Measurements from ENCODE around the gene AOPEP.
"Not testable (repeated sequence)": the region's sequence is repeated elsewhere in the genome, so short reads cannot be mapped to it uniquely, and the experiment has no call there.

Gene AOPEP

GRCh38 chr9:94870793-94871558 lies 144.5 kb downstream of the AOPEP start:
- peak; percentile 60 for DNase-seq (ENCODE audit: low spot score)

DNA sequence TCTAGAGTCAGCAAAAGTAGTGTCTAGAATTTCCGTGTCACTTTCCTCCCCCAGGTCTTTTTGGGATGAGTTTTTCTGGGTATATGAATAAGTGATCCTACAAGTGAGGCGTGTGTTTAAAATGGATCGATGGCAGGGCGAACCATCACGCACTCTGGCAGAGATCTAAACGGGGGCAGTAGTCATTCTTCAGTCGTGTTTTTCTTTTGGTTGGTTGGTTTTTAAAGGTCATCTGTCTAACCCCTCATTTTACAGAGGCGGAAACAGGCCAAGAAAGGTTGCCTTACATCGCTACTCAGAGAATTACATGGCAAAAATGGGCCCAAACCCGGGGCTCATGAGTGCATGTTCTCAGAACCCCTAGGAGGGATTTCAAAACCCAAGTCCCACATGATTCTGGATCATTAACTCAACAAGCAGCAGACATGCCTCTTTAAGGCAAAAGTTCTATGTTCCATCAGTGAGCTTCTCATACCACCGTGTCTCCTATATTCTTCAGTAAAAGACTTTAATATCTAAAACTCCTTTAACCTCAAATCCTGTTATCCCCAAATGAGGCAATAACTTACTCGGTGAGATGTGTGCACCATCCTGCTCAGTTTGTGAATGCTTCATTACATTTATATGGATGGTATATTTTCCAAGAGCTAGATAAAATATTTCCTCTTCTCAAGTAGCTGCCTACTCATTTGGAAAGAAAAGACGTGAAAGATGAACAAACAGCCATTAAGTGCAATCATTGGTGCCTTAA lies 145.8 kb downstream of the AOPEP start:
- DNase-seq (ENCODE audit: low spot score), result peak; percentile 26

DNA sequence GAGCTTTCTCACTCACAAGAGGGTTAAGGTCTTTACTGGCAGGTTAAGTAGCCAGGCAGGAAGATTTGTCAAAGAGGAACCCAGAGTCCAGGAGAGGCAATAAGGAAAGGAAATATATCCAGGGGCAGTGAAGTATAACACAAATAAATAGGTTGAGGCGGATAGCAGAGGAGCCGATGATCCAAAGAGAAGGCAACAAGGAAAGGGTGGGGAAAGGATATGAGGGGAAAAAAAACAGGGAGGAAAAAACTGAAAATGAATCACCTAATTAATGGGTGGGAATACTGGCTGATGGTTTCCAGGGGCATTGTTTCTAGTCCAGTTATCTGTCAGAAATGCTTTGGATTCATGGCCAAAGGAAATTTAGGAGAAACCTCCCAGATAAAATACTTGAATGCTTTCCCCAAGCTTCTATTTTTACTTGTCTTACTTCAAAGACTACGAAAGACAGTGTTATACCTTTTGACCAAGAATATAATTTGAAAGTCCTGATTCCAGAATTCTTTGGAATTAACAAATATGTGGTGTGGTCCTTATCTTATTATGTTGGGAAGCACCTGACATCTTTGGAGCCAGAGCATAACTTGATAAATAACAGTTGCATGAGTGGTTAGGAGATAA lies 146.5 kb downstream of the AOPEP start:
- peak; percentile 69 for DNase-seq (ENCODE audit: low spot score)

DNA sequence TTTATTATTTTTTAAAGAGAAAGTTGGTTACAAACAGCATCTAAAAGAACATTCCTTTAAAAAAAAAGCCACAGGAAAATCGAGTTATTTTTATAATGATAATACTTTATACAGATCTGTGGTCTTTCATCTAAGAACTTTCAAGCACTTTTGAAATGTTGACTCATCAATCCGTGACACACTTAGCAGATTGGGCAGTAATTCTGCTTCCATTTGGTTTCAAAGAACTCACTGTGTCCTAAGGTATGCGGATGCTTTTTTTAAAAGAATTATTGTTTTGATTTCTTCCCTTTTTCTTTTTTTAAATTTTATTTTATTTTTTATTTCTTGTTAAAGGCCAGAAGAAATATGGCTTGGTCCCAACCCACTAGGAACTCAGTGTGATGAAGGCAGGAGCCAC lies 147.8 kb downstream of the AOPEP start:
- DNase-seq (ENCODE audit: low spot score), result peak; percentile 40

DNA sequence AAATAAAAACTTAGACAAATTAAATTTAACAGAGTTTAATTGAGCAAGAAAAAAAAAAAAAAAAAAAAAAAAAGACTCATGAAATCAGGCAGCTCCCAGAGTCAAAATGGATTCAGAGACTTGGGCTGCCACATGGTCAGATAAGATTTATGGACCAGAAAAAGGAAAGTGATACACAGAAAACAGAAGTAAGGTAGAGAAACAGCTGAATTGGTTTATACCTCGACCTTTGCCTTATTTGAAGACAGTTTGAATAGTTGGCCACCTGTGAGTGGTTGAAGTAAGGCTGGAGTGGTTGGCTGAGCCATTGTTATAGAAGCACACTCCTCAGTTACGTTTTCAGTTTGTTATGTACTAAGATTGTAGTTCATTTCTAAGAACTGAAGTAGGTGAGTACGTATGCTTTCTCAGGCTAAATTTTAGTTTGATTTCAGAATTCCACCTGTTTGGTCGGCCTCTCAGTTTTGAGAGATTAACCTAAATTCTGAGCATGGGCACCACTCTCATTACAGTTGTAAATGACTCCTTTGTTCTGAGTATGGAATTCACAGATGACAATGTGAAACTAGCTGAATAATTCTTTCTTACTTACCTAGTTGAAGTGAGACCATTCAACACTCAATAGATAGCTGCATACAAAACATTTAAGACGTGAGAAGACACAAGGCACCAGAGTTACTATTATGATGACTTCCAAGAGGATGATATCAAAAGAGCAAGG lies 149.0 kb downstream of the AOPEP start:
- DNase-seq (ENCODE audit: low spot score), result no peak

- not testable (repeated sequence) for DNase-seq (ENCODE audit: low spot score)
Observed at GRCh38 chr9:94878804-94879203, 152.3 kb downstream of the AOPEP start.

GRCh38 chr9:94879230-94879629 lies 152.7 kb downstream of the AOPEP start:
- DNase-seq (ENCODE audit: low spot score), result no peak

GRCh38 chr9:94881023-94881422 lies 154.5 kb downstream of the AOPEP start:
- no peak for DNase-seq (ENCODE audit: low spot score)

GRCh38 chr9:94881454-94881853 lies 155.0 kb downstream of the AOPEP start:
- no peak for DNase-seq (ENCODE audit: low spot score)

GRCh38 chr9:94881940-94882339 lies 155.4 kb downstream of the AOPEP start:
- no peak for DNase-seq (ENCODE audit: low spot score)

GRCh38 chr9:94882966-94883641 lies 156.6 kb downstream of the AOPEP start:
- DNase-seq (ENCODE audit: low spot score), result no peak

DNA sequence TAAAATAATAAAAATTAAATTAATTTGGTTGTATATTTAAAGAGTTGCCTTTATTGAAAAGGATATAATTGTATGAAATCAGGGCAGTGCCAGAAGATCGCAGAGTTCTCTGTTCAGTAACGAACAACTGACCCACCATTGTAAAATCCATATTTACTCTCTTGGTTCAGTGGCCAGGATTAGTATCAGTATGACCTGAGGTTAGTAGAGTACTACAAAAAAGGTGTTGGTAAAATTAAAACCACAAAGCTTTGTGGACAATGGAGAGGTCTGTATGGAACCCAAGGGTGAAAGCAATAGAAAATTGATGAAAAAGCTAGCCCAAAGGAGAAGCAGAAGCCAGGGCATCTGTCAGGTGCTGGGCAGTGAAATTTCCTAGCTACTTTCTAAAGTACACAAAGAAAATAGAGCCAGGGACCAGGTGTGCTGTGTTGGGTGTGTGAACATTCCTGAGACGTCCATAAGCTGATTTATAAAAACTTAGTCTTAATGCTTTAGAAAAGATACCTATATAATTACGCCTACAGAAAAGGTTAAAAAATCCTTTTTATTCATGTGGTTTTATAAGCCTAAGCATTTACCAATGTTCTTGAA lies 159.5 kb downstream of the AOPEP start:
- DNase-seq (ENCODE audit: low spot score), result no peak

GRCh38 chr9:94887721-94888120 lies 161.2 kb downstream of the AOPEP start:
- DNase-seq (ENCODE audit: low spot score), result no peak

DNA sequence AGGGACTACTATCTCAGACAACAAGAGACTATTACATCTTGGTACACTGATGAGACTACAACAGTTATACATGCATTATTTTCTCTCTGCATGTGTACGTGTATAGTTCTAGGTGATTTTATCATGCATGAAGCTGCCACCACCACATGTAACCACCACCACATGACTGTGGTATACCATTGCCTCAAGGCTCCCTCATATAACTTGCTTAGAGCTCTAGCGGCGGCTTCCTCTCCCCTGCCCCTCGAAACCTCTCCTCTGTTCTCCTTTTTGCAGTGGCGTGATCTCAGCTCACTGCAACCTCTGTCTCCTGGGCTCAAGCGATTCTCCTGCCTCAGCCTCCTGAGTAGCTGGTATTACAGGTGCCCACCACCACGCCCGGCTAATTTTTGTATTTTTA lies 162.3 kb downstream of the AOPEP start:
- no peak for DNase-seq (ENCODE audit: low spot score)

DNA sequence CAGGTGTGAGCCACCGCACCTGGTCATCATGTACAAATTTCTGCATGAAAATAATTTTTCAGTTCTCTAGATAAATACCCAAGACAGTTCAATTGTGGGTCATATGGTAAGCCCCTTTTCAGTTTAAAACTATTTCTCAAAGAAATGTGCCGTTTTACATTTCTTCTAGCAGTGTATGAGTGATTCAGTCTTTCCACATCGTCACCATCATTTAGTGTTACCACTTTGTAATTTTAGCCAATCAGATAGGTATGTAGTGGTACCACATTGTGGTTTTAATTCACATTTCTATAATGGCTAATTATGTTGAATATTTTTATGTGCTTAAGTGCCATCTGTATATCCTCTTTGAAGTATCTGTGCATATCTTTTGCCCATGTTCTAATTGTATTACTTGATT lies 163.1 kb downstream of the AOPEP start:
- no peak for DNase-seq (ENCODE audit: low spot score)

DNA sequence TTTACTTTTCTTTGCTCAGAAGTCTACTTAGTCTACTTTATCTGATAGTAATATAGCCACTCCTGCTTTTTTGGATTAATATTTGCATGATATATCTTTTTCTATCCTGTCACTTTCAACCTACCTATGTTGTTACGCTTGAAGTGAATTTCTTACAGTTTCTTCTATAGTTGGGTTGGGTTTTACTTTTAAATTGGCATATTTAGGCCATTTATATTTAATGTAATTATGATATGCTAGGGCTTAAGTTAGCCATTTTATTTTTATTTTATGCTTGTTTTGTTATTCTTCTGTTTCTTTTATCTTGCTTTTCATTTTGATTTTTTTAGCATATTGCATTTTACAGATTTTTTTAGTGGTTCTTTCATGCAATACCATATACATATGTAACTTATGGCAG lies 164.7 kb downstream of the AOPEP start:
- no peak for DNase-seq (ENCODE audit: low spot score)

GRCh38 chr9:94892675-94893074 lies 166.2 kb downstream of the AOPEP start:
- DNase-seq (ENCODE audit: low spot score), result no peak

DNA sequence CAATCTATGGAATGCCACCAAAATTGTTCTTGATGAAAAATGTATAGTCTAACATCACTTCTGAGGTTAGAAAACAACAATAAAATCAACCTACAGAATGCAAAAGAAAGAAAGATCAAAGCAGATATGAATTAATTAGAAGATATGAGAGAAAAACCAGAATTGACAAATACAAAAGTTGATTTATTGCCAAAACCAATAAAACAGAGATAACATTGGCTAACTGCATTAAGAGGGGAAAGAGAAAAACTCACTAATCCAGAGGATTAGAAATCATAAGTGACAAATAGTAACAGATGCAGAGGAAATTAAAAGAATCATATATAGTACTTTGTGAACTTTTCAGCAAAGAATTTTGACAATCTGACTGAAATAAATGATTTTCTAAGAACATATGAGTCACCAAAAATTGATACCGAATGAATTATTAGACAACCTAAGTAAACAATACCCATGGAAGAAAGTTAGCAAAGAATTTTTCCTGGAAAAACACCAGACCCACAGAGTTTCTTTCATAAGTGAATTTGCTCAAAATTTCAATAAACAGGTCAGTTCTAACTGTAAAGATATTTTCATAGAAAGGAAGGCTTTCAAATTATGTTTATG lies 167.7 kb downstream of the AOPEP start:
- no peak for DNase-seq (ENCODE audit: low spot score)

- DNase-seq (ENCODE audit: low spot score), result no peak
Observed at GRCh38 chr9:94895668-94896067, 169.2 kb downstream of the AOPEP start.

- no peak for DNase-seq (ENCODE audit: low spot score)
Observed at GRCh38 chr9:94896512-94896911, 170.0 kb downstream of the AOPEP start.
